ENCODE measurements around the gene DENND4B.

DNA sequence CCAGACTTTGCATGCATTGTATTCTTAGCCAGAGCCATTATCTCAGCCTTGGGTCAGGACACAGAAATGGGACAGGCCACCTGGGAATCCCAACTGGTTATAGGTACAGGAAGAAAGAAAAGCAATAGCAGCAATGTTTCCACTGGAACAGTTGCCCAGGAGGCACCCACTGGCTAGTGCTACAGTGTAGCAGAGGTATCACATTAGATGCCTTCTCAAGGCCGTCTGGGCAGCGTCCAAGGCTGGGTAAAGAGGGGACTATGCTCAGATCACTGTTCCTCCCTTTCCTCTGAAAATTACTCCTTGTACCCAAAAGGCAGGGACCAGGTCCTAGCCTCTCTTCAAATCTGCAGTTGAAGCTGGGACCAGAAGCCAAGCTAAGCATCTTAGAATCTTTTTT lies 23.8 kb upstream of the DENND4B start:
- no peak for TF ChIP-seq POLR2A (IDR thresholded peaks at IDR 0.05)
- TF ChIP-seq, protein P1, sequence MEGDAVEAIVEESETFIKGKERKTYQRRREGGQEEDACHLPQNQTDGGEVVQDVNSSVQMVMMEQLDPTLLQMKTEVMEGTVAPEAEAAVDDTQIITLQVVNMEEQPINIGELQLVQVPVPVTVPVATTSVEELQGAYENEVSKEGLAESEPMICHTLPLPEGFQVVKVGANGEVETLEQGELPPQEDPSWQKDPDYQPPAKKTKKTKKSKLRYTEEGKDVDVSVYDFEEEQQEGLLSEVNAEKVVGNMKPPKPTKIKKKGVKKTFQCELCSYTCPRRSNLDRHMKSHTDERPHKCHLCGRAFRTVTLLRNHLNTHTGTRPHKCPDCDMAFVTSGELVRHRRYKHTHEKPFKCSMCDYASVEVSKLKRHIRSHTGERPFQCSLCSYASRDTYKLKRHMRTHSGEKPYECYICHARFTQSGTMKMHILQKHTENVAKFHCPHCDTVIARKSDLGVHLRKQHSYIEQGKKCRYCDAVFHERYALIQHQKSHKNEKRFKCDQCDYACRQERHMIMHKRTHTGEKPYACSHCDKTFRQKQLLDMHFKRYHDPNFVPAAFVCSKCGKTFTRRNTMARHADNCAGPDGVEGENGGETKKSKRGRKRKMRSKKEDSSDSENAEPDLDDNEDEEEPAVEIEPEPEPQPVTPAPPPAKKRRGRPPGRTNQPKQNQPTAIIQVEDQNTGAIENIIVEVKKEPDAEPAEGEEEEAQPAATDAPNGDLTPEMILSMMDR (IDR thresholded peaks at IDR 0.05) = no peak

Measured in lower leg skin (tissue), 3 donors.